ENCODE data around the gene KSR1. TPM values are rescaled to one million over a fixed set of nuclear protein-coding genes. Genes with fewer than 3 reads are reported as not detected.
"Not testable (repeated sequence)": the region's sequence is repeated elsewhere in the genome, so short reads cannot be mapped to it uniquely, and the experiment has no call there.

KSR1 gene
- total RNA-seq, 1 experiment from 2014 or later: 19.1 TPM

DNA sequence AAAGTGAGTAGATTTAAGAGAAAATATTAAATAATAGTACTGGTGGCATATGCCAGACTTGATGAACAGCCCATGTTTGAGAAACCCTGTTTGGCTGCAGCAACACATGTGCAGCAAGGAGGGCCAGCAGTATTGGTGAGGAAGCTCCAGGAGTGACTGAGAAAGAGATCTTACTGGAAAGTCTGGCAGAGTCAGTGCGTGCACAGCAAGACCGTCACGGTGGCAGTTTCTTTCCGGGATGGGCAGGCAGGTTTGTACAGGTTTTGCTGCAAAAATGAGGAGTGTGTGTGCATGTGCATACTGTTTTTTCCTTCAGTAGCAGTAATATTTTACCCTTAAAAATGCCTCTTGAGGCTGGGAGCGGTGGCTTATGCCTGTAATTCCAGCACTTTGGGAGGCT, 41.4 kb downstream of the KSR1 start:
- DNase-seq: no peak
- ChIA-PET CTCF (no interaction called here), POLR2A (ENCODE audit: unreplicated experiment) (no interaction called here)
- no peak overlapping the region for H3K4me3 ChIP-seq
- no peaks in the 10 kb centered on the region for H4K20me1 ChIP-seq (ENCODE audit: insufficient read depth)
- no peaks in the 10 kb centered on the region for H3K9me2 ChIP-seq (ENCODE audit: insufficient read depth)
- no peak for TF ChIP-seq EZH2 (IDR thresholded peaks at IDR 0.05; ENCODE audit: low read depth)
- TF ChIP-seq, protein P1, sequence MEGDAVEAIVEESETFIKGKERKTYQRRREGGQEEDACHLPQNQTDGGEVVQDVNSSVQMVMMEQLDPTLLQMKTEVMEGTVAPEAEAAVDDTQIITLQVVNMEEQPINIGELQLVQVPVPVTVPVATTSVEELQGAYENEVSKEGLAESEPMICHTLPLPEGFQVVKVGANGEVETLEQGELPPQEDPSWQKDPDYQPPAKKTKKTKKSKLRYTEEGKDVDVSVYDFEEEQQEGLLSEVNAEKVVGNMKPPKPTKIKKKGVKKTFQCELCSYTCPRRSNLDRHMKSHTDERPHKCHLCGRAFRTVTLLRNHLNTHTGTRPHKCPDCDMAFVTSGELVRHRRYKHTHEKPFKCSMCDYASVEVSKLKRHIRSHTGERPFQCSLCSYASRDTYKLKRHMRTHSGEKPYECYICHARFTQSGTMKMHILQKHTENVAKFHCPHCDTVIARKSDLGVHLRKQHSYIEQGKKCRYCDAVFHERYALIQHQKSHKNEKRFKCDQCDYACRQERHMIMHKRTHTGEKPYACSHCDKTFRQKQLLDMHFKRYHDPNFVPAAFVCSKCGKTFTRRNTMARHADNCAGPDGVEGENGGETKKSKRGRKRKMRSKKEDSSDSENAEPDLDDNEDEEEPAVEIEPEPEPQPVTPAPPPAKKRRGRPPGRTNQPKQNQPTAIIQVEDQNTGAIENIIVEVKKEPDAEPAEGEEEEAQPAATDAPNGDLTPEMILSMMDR (conservative IDR thresholded peaks at IDR 0.05): no peak
- BruUV-seq (replicated peaks): no TSS peak
- H3K9me3 ChIP-seq (ENCODE audit: insufficient read depth, low read depth): no peaks in the 10 kb centered on the region; the same call in none of the 2 replicates
- intact Hi-C loops (cut with micrococcal nuclease; ENCODE audit: unreplicated experiment): loop anchor here (10.0 kb wide), 1 partner anchor 253 kb away; no protein-coding TSS in a partner anchor
- H3K36me3 ChIP-seq (ENCODE audit: low read depth): no peaks in the 10 kb centered on the region
- no peak overlapping the region for H2AFZ ChIP-seq
- no peak overlapping the region for H3K4me2 ChIP-seq
- no peak overlapping the region for H3K27ac ChIP-seq
- no peaks in the 10 kb centered on the region for H3K27me3 ChIP-seq (ENCODE audit: insufficient read depth, low read depth)
- peaks cover 23% of the 10 kb centered on the region for H3K4me1 ChIP-seq (replicated peaks; ENCODE audit: insufficient read depth)
- no peaks in the 10 kb centered on the region; the same call in 1 of the 2 replicates for H3K79me2 ChIP-seq (ENCODE audit: low read depth)
- peaks cover 19% of the 10 kb centered on the region for H3F3A ChIP-seq (ENCODE audit: insufficient read depth, low read depth)

DNA sequence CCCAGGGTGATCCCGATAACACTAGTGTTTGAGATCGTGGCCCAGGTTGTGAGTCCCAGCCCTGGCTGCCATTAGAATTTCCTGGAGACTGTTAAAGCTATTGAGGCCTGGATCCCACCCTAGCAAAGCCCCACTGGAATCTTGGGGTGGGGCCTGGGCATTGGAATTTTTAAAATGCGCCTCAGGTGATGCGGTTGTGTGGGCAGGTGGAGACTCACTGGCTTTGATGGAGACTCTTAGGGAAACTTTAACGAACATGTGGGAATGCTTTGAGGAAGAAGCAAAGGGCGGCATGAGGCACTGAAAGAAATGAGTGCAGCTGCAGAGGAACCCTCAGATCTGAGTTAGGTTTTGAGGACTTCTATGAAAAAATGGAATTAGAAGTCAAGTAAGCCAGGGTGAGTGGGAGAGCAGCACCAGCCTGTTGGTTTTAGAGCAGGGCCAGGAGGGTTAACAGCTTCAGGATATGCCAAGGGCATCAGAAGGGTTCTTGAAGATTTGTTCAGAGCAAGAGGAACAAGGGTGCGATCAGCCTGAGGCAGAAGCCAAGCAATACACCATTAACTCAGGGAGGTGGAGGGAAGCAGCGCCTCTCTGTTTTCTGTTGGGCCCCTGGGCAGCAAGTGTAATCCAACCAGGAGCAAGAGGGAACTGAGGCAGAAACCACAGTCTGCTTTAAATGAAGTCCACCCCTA, 42.5 kb downstream of the KSR1 start:
- Histone ChIP-seq H3K36me3 (ENCODE audit: low read depth) (no peaks in the 10 kb centered on the region), H3K4me2 (no peak overlapping the region), H3K27me3 (ENCODE audit: insufficient read depth, low read depth) (no peaks in the 10 kb centered on the region), H3K79me2 (ENCODE audit: low read depth) (no peaks in the 10 kb centered on the region; the same call in 1 of the 2 replicates), H3K9me3 (ENCODE audit: insufficient read depth, low read depth) (no peaks in the 10 kb centered on the region; the same call in none of the 2 replicates), H4K20me1 (ENCODE audit: insufficient read depth) (no peaks in the 10 kb centered on the region), H3K27ac (no peak overlapping the region), H3K4me1 (replicated peaks; ENCODE audit: insufficient read depth) (peaks cover 18% of the 10 kb centered on the region), H3K4me3 (no peak overlapping the region), H3K9me2 (ENCODE audit: insufficient read depth) (no peaks in the 10 kb centered on the region), H2AFZ (no peak overlapping the region), H3F3A (ENCODE audit: insufficient read depth, low read depth) (peaks cover 15% of the 10 kb centered on the region)
- intact Hi-C loops (cut with micrococcal nuclease; ENCODE audit: unreplicated experiment): loop anchor here (10.0 kb wide), 1 partner anchor 254 kb away; no protein-coding TSS in a partner anchor
- no peak for DNase-seq
- TF ChIP-seq, protein P1 (conservative IDR thresholded peaks at IDR 0.05): no peak
- TF ChIP-seq EZH2 (IDR thresholded peaks at IDR 0.05; ENCODE audit: low read depth): no peak
- ChIA-PET CTCF (no interaction called here), POLR2A (ENCODE audit: unreplicated experiment) (no interaction called here)
- BruUV-seq (replicated peaks): no TSS peak

DNA sequence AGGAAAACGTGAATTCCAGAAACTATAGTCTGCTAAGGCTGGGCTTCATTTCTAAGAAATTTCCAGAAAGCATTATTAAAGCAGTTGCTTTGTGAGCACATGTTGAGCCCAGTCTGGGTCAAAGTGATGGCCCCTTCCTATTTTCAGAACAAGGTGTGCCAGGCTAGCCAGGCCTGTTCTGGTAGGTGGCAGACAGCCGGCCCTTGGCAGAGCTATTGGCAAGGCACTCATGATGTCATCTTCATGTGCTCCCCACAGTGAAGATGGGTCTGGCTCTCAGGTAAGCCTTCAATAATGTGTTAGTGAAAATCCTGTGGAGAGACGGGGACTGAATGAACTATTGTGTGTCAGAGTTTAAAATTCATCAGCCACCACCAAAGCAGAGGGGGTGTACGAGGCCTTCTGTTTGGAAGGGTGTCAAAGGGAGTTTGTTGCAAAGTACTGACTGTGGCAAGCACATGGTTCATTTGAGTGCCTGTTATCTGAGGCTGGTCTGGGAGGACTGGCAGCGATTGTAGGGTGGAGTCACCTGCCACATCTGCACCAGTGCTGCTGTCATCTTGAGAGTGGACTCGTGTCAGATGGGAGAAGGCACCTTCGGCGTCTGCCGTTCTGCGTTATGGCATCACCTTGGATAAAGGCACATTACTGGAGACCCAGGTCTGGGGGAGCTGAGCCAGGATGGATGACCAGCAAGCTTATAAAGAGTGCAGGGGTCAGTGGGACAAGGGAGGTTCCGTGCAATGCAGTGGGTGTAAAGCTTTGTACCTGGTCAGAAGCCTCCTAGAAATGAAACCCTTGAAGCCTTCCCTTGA, 43.4 kb downstream of the KSR1 start:
- intact Hi-C loops (cut with micrococcal nuclease; ENCODE audit: unreplicated experiment): loop anchor here (10.0 kb wide), 1 partner anchor 255 kb away; no protein-coding TSS in a partner anchor
- TF ChIP-seq, protein P1 (conservative IDR thresholded peaks at IDR 0.05): no peak
- no peak for TF ChIP-seq EZH2 (IDR thresholded peaks at IDR 0.05; ENCODE audit: low read depth)
- CTCF ChIA-PET: no interaction called here

DNA sequence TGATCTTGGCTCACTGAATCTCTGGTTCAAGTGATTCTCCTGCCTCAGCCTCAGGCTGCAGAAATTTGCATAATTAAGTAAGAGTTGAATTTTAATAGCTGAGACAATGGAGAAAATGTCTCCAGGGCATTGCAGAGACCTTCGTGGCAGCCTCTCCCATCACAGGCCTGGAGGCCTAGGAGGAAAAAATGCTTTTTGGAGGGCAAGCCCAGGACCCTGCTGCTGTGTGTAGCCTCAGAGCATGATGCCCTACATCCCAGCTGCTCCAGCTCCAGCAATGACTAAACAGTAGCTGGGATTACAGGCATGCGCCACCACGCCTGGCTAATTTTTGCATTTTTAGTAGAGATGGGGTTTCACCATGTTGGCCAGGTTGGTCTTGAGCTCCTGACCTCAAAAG, 45.1 kb downstream of the KSR1 start:
- DNase-seq; H3K4me3 ChIP-seq; H3K27me3 ChIP-seq (ENCODE audit: insufficient read depth, low read depth); intact Hi-C loops (cut with micrococcal nuclease; ENCODE audit: unreplicated experiment); H4K20me1 ChIP-seq (ENCODE audit: insufficient read depth); H3K79me2 ChIP-seq (ENCODE audit: low read depth); H2AFZ ChIP-seq; H3K36me3 ChIP-seq (ENCODE audit: low read depth); H3K27ac ChIP-seq; BruUV-seq (replicated peaks); H3K9me3 ChIP-seq (ENCODE audit: insufficient read depth, low read depth); H3F3A ChIP-seq (ENCODE audit: insufficient read depth, low read depth); CTCF ChIA-PET; H3K4me2 ChIP-seq; POLR2A ChIA-PET (ENCODE audit: unreplicated experiment); H3K9me2 ChIP-seq (ENCODE audit: insufficient read depth): not testable (repeated sequence)
- H3K4me1 ChIP-seq (replicated peaks; ENCODE audit: insufficient read depth): peaks cover 11% of the 10 kb centered on the region

More for the DNA sequence above, 43.4 kb downstream of the KSR1 start:
- peaks cover 15% of the 10 kb centered on the region for H3K4me1 ChIP-seq (replicated peaks; ENCODE audit: insufficient read depth)
- no peak overlapping the region for H3K4me3 ChIP-seq
- POLR2A ChIA-PET (ENCODE audit: unreplicated experiment): no interaction called here
- H4K20me1 ChIP-seq (ENCODE audit: insufficient read depth): no peaks in the 10 kb centered on the region
- no peak overlapping the region for H3K27ac ChIP-seq
- no peaks in the 10 kb centered on the region for H3K9me2 ChIP-seq (ENCODE audit: insufficient read depth)
- H3K4me2 ChIP-seq: no peak overlapping the region
- H3K36me3 ChIP-seq (ENCODE audit: low read depth): no peaks in the 10 kb centered on the region
- DNase-seq: no peak
- H3K27me3 ChIP-seq (ENCODE audit: insufficient read depth, low read depth): no peaks in the 10 kb centered on the region
- H3F3A ChIP-seq (ENCODE audit: insufficient read depth, low read depth): peaks cover 8% of the 10 kb centered on the region
- H3K9me3 ChIP-seq (ENCODE audit: insufficient read depth, low read depth): no peaks in the 10 kb centered on the region; the same call in none of the 2 replicates
- no TSS peak for BruUV-seq (replicated peaks)
- H3K79me2 ChIP-seq (ENCODE audit: low read depth): no peaks in the 10 kb centered on the region; the same call in 1 of the 2 replicates
- H2AFZ ChIP-seq: no peak overlapping the region
